ENCODE data around the gene EPN1.

DNA sequence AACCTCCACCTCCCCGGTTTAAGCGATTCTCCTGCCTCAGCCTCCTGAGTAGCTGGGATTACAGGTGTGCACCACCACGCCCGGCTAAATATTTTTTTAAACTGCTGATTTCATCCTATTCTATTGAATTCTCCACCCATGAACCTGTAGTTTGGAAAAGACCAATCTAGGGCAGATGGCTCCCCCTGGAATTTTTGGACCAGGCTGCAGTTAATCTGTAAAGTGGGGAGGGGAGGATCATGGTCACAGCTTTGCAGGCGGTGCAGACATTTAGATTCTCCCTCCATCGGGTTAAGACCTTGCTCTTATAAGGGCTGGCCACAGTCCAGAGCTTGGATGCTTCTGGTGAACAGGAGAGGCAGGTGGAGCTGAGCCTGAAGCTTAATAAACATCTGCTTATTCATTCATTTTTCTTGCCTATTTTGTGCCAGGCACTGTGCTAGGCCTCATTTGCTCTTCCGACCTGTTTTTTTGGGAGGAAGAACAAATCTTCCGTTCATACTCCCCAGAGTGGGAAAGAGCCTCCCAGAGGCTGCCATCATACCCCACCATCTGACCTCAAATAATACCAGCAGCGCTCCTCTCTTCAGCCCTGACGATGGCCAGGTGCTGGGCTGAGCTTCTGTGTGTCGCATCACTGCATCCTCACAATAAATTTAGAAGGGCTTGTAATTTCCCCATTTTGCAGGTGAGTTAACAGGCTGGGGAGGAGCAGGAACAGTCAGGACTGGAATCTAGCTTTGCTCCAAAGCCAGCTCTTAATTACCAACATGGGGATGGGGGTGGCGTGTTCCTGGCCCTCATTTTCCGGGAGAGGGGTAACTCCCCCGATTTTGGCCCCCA, 27.9 kb upstream of the EPN1 start:
- TF ChIP-seq, protein P1, sequence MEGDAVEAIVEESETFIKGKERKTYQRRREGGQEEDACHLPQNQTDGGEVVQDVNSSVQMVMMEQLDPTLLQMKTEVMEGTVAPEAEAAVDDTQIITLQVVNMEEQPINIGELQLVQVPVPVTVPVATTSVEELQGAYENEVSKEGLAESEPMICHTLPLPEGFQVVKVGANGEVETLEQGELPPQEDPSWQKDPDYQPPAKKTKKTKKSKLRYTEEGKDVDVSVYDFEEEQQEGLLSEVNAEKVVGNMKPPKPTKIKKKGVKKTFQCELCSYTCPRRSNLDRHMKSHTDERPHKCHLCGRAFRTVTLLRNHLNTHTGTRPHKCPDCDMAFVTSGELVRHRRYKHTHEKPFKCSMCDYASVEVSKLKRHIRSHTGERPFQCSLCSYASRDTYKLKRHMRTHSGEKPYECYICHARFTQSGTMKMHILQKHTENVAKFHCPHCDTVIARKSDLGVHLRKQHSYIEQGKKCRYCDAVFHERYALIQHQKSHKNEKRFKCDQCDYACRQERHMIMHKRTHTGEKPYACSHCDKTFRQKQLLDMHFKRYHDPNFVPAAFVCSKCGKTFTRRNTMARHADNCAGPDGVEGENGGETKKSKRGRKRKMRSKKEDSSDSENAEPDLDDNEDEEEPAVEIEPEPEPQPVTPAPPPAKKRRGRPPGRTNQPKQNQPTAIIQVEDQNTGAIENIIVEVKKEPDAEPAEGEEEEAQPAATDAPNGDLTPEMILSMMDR (IDR thresholded peaks at IDR 0.05): no peak
- TF ChIP-seq POLR2A (IDR thresholded peaks at IDR 0.05): no peak

Data from heart left ventricle (tissue), 13 donors.